ENCODE data around the gene NPY5R. TPM values are rescaled to one million over a fixed set of nuclear protein-coding genes. Genes with fewer than 3 reads are reported as not detected.

The NPY5R gene
- total RNA-seq, 1 experiment from 2014 or later: not detected

DNA sequence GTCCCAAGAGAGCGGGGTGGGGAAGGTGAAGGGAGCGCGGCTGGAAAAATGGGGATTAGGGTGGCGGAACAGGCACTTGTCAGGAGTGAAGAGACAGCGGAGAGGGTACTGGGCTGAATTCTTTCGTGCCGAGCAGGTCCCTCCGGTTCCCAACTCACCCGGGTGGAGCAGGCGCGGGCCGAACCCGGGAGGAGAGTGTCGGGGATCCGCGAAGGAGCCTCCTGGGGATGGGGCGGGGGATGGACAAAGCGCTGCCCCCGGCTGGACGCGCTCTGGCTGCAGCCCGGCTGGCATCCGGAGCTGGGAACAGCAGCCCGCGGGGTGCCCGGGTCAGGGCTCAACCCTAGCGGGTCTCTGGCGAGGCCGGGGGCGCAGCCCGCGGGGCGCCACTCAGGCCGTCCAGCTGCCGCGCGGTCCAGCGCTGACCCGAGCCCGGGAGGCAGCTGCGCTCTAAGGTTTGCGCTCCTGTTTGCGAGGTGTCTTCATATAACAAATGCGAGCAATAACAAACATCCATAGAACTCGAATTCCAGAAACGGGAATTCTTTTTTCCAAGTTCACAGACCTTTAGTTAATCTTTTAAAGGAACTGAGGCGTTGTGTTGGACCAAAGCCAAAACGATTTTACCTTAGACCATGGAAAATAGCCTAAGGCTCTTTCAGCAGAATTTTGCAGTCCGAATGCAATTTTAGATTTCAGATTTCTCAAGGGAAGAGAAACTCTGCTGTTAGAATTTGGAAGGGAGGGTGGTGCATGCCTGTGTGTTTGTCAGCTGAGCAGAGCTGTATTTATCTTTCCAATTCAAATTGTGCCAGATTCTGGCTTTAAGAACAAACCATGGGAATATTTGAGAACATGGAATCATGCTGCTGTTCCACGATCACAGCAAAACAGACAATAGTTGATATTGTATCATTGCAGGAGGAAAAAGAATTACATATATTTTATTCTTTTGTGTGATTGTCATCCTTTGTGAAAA, 744 bp downstream of the NPY5R start:
- Histone ChIP-seq H3K79me2 (ENCODE audit: insufficient read depth, low read length) (no peaks in the 10 kb centered on the region), H2AFZ (ENCODE audit: low read depth, low read length, poor library complexity, severe bottlenecking) (no peak overlapping the region), H3K9me2 (ENCODE audit: insufficient read depth) (no peaks in the 10 kb centered on the region), H3K27ac (ENCODE audit: low read depth, low read length) (no peak overlapping the region), H3K36me3 (ENCODE audit: control insufficient read depth in 1 of 2, insufficient read depth in 2 of 2, low read length in 2 of 2) (no peaks in the 10 kb centered on the region), H3K4me1 (ENCODE audit: control insufficient read depth in 1 of 2, insufficient read depth in 2 of 2, low read length in 2 of 2) (no peaks in the 10 kb centered on the region), H3K4me2 (ENCODE audit: low read length) (no peak overlapping the region), H4K20me1 (ENCODE audit: insufficient read depth) (no peaks in the 10 kb centered on the region), H3K9ac (ENCODE audit: low read length) (no peak overlapping the region), H3K27me3 (ENCODE audit: insufficient read depth, low read length) (no peaks in the 10 kb centered on the region), H3K9me3 (ENCODE audit: control insufficient read depth in 1 of 2, insufficient read depth in 1 of 2, low read depth in 1 of 2, low read length in 2 of 2) (no peaks in the 10 kb centered on the region), H3K4me3 (replicated peaks in 1 of 2; ENCODE audit: low read depth in 1 of 2, low read length in 2 of 2) (no peak overlapping the region)
- intact Hi-C loops (cut with micrococcal nuclease): no loop called here
- CTCF ChIA-PET: no interaction called here
- DNase-seq (ENCODE audit: low read depth, low spot score): no peak
- POLR2A ChIA-PET: no interaction called here
- TF ChIP-seq EGR1 (IDR thresholded peaks at IDR 0.05; ENCODE audit: low read depth): no peak
- no peak for TF ChIP-seq TCF7L2 (IDR thresholded peaks at IDR 0.05; ENCODE audit: borderline replicate concordance, extremely low read depth, insufficient read depth, insufficient read length)
- TF ChIP-seq MAX (IDR thresholded peaks at IDR 0.05): no peak
- no peak for TF ChIP-seq SIN3A (IDR thresholded peaks at IDR 0.05; ENCODE audit: low read depth)
- TF ChIP-seq CBX3 (IDR thresholded peaks at IDR 0.05; ENCODE audit: low read depth): no peak
- TF ChIP-seq POLR2A (IDR thresholded peaks at IDR 0.05; ENCODE audit: borderline replicate concordance, extremely low read depth, insufficient read depth, insufficient read length): no peak
- no peak for TF ChIP-seq ATF3 (IDR thresholded peaks at IDR 0.05)
- RAD21 ChIA-PET (ENCODE audit: low non-redundant PET in 1 of 2, low total read pairs in 2 of 2, uncharacterized antibody in 2 of 2, unreplicated experiment in 2 of 2): no interaction called here
- no peak for ATAC-seq
- BruUV-seq (replicated peaks): no TSS peak

DNA sequence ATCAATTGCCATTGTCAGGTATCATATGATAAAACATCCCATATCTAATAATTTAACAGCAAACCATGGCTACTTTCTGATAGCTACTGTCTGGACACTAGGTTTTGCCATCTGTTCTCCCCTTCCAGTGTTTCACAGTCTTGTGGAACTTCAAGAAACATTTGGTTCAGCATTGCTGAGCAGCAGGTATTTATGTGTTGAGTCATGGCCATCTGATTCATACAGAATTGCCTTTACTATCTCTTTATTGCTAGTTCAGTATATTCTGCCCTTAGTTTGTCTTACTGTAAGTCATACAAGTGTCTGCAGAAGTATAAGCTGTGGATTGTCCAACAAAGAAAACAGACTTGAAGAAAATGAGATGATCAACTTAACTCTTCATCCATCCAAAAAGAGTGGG, 7.0 kb downstream of the NPY5R start:
- no peak overlapping the region for H2AFZ ChIP-seq (ENCODE audit: low read depth, low read length, poor library complexity, severe bottlenecking)
- ATAC-seq: no peak
- H3K4me2 ChIP-seq (ENCODE audit: low read length): peak overlapping the region; percentile 7; the same call in 1 of the 2 replicates
- BruUV-seq (replicated peaks): no TSS peak
- no peaks in the 10 kb centered on the region for H3K27me3 ChIP-seq (ENCODE audit: insufficient read depth, low read length)
- H4K20me1 ChIP-seq (ENCODE audit: insufficient read depth): no peaks in the 10 kb centered on the region
- no peak overlapping the region for H3K4me3 ChIP-seq (replicated peaks in 1 of 2; ENCODE audit: low read depth in 1 of 2, low read length in 2 of 2)
- intact Hi-C loops (cut with micrococcal nuclease): no loop called here
- H3K9me2 ChIP-seq (ENCODE audit: insufficient read depth): no peaks in the 10 kb centered on the region
- DNase-seq (ENCODE audit: low read depth, low spot score): peak; percentile 4
- no peak overlapping the region for H3K27ac ChIP-seq (ENCODE audit: low read depth, low read length)
- ChIA-PET POLR2A (no interaction called here), CTCF (no interaction called here), RAD21 (ENCODE audit: low non-redundant PET in 1 of 2, low total read pairs in 2 of 2, uncharacterized antibody in 2 of 2, unreplicated experiment in 2 of 2) (no interaction called here)
- H3K79me2 ChIP-seq (ENCODE audit: insufficient read depth, low read length): no peaks in the 10 kb centered on the region
- peaks cover 0 to 7% of the 10 kb centered on the region in 2 experiments; a peak in 2 of 4 replicates for H3K4me1 ChIP-seq (ENCODE audit: control insufficient read depth in 1 of 2, insufficient read depth in 2 of 2, low read length in 2 of 2)
- H3K9ac ChIP-seq (ENCODE audit: low read length): no peak overlapping the region
- no peaks in the 10 kb centered on the region for H3K36me3 ChIP-seq (ENCODE audit: control insufficient read depth in 1 of 2, insufficient read depth in 2 of 2, low read length in 2 of 2)
- no peaks in the 10 kb centered on the region for H3K9me3 ChIP-seq (ENCODE audit: control insufficient read depth in 1 of 2, insufficient read depth in 1 of 2, low read depth in 1 of 2, low read length in 2 of 2)
- TF ChIP-seq, protein P1, sequence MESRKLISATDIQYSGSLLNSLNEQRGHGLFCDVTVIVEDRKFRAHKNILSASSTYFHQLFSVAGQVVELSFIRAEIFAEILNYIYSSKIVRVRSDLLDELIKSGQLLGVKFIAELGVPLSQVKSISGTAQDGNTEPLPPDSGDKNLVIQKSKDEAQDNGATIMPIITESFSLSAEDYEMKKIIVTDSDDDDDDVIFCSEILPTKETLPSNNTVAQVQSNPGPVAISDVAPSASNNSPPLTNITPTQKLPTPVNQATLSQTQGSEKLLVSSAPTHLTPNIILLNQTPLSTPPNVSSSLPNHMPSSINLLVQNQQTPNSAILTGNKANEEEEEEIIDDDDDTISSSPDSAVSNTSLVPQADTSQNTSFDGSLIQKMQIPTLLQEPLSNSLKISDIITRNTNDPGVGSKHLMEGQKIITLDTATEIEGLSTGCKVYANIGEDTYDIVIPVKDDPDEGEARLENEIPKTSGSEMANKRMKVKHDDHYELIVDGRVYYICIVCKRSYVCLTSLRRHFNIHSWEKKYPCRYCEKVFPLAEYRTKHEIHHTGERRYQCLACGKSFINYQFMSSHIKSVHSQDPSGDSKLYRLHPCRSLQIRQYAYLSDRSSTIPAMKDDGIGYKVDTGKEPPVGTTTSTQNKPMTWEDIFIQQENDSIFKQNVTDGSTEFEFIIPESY (IDR thresholded peaks at IDR 0.05; ENCODE audit: extremely low read depth, insufficient replicate concordance, low read length): no peak
- no peak for TF ChIP-seq ZFX (IDR thresholded peaks at IDR 0.05)
- TF ChIP-seq TCF7L2 (IDR thresholded peaks at IDR 0.05; ENCODE audit: borderline replicate concordance, extremely low read depth, insufficient read depth, insufficient read length): no peak
- no peak for TF ChIP-seq EGR1 (IDR thresholded peaks at IDR 0.05; ENCODE audit: low read depth)
- no peak for TF ChIP-seq CTCF (IDR thresholded peaks at IDR 0.05 in 2 of 3, conservative IDR thresholded peaks at IDR 0.05 in 1 of 3; ENCODE audit: borderline replicate concordance in 1 of 3, insufficient read depth in 1 of 3, low read depth in 2 of 3, low read length in 2 of 3)
- no peak for TF ChIP-seq POLR2AphosphoS5 (IDR thresholded peaks at IDR 0.05; ENCODE audit: low read depth, low read length)
- TF ChIP-seq ZNF274 (IDR thresholded peaks at IDR 0.05; ENCODE audit: low read depth, low read length): no peak
- no peak for TF ChIP-seq ATF3 (IDR thresholded peaks at IDR 0.05)
- no peak for TF ChIP-seq YY1 (IDR thresholded peaks at IDR 0.05; ENCODE audit: extremely low read depth, insufficient replicate concordance, low read depth, low read length)

All from HCT116 (cell line).